Erythroblast (primary cell): ENCODE results near the gene RBM4B.

Source experiments
- DNase-seq, 2 experiments: peaks; one replicate each; lab custom pipeline; 2025; lab: John Stamatoyannopoulos, UW
- GATA1 ChIP-seq: IDR thresholded peaks from 2 replicates; pipeline ENCODE4 v1.6.1; 2011; ENCODE audit warnings: low read depth, mild to moderate bottlenecking, control low read depth, low read length, moderate library complexity
- POLR2A ChIP-seq: IDR thresholded peaks from 2 replicates; pipeline ENCODE4 v1.6.1; 2011; ENCODE audit warnings: mild to moderate bottlenecking, low read length

Gene RBM4B

GRCh38 chr11:66700337-66700736, 22.6 kb upstream of the RBM4B start:
- DNase-seq = no peak
- TF ChIP-seq POLR2A = no peak
- no peak for TF ChIP-seq GATA1

- no peak for DNase-seq
- TF ChIP-seq GATA1 (no peak), POLR2A (no peak)
These were observed 20.8 kb upstream of the RBM4B start for GRCh38 chr11:66698491-66698890.

- no peak for DNase-seq
- TF ChIP-seq GATA1 (no peak), POLR2A (no peak)
These were observed 20.3 kb upstream of the RBM4B start for GRCh38 chr11:66697988-66698387.

GRCh38 chr11:66696146-66696545, 18.5 kb upstream of the RBM4B start:
- DNase-seq = no peak
- TF ChIP-seq GATA1 = no peak
- TF ChIP-seq POLR2A = no peak

- DNase-seq = peak; percentile 86 to 91
- TF ChIP-seq GATA1 (no peak), POLR2A (no peak)
These were observed 17.1 kb upstream of the RBM4B start for GRCh38 chr11:66694732-66695207.

- no peak for DNase-seq
- no peak for TF ChIP-seq GATA1
- TF ChIP-seq POLR2A = no peak
These were observed 16.3 kb upstream of the RBM4B start for GRCh38 chr11:66694056-66694410.

GRCh38 chr11:66693356-66694055, 15.8 kb upstream of the RBM4B start:
- DNase-seq = no peak
- no peak for TF ChIP-seq GATA1
- no peak for TF ChIP-seq POLR2A

- no peak for TF ChIP-seq POLR2A
- TF ChIP-seq GATA1 = no peak
- DNase-seq = no peak
These were observed 15.2 kb upstream of the RBM4B start for GRCh38 chr11:66692871-66693331.

- TF ChIP-seq GATA1 (no peak), POLR2A (no peak)
These were observed 14.8 kb upstream of the RBM4B start for GRCh38 chr11:66692446-66692845.

GRCh38 chr11:66691311-66691980, 13.8 kb upstream of the RBM4B start:
- TF ChIP-seq GATA1 (no peak), POLR2A (no peak)
- DNase-seq = no peak

More at GRCh38 chr11:66692446-66692845, 14.8 kb upstream of the RBM4B start:
- no peak for DNase-seq

- DNase-seq = no peak
- TF ChIP-seq POLR2A (no peak), GATA1 (no peak)
These were observed 12.2 kb upstream of the RBM4B start for GRCh38 chr11:66689661-66690590.

- TF ChIP-seq GATA1 = no peak
- no peak for DNase-seq
These were observed 11.2 kb upstream of the RBM4B start for GRCh38 chr11:66688561-66689534.
